ENCODE measurements around the gene UBE2QL1. TPM values are rescaled to one million over a fixed set of nuclear protein-coding genes. Genes with fewer than 3 reads are reported as not detected.

The UBE2QL1 gene
- total RNA-seq, 1 experiment from 2014 or later, result 0.50 TPM

DNA sequence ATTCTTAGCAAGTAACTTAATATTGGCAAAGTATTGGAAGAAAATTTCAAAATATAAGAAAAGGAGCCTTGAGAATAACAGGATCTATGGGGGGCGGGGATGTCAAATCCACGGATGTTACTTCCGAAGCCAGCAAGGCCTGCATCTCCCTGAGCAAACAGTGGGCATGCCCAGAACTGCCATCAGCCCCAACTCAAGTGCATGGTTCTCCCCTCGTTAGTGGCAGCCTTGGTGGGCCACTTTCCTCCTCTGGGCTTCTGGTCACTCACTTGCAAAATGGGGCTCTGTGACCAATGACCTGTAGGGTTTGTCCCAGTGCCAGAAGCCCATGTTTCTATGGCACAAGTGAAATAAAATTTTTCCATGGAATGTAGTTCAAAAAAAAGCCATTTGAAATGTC, 43.1 kb upstream of the UBE2QL1 start:
- Mint-ChIP-seq H3K27ac (no peak overlapping the region), H3K9me3 (peaks cover 9% of the 10 kb centered on the region), H3K36me3 (no peaks in the 10 kb centered on the region), H3K4me3 (no peak overlapping the region), H3K27me3 (ENCODE audit: low read depth) (no peaks in the 10 kb centered on the region; the same call in 1 of the 2 replicates), H3K4me1 (peaks cover 10% of the 10 kb centered on the region)
- POLR2A ChIA-PET, result no interaction called here
- TF ChIP-seq IRF2 (CRISPR knock-in tag; IDR thresholded peaks at IDR 0.05; ENCODE audit: borderline replicate concordance, low read depth), result no peak
- TF ChIP-seq, protein P1, sequence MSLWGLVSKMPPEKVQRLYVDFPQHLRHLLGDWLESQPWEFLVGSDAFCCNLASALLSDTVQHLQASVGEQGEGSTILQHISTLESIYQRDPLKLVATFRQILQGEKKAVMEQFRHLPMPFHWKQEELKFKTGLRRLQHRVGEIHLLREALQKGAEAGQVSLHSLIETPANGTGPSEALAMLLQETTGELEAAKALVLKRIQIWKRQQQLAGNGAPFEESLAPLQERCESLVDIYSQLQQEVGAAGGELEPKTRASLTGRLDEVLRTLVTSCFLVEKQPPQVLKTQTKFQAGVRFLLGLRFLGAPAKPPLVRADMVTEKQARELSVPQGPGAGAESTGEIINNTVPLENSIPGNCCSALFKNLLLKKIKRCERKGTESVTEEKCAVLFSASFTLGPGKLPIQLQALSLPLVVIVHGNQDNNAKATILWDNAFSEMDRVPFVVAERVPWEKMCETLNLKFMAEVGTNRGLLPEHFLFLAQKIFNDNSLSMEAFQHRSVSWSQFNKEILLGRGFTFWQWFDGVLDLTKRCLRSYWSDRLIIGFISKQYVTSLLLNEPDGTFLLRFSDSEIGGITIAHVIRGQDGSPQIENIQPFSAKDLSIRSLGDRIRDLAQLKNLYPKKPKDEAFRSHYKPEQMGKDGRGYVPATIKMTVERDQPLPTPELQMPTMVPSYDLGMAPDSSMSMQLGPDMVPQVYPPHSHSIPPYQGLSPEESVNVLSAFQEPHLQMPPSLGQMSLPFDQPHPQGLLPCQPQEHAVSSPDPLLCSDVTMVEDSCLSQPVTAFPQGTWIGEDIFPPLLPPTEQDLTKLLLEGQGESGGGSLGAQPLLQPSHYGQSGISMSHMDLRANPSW (CRISPR knock-in tag; conservative IDR thresholded peaks at IDR 0.05; ENCODE audit: low read depth), result no peak
- TF ChIP-seq, protein P2, sequence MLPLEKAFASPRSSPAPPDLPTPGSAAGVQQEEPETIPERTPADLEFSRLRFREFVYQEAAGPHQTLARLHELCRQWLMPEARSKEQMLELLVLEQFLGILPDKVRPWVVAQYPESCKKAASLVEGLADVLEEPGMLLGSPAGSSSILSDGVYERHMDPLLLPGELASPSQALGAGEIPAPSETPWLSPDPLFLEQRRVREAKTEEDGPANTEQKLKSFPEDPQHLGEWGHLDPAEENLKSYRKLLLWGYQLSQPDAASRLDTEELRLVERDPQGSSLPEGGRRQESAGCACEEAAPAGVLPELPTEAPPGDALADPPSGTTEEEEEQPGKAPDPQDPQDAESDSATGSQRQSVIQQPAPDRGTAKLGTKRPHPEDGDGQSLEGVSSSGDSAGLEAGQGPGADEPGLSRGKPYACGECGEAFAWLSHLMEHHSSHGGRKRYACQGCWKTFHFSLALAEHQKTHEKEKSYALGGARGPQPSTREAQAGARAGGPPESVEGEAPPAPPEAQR (CRISPR knock-in tag; IDR thresholded peaks at IDR 0.05), result no peak
- TF ChIP-seq KAT7 (CRISPR knock-in tag; IDR thresholded peaks at IDR 0.05; ENCODE audit: borderline replicate concordance), result no peak
- no peak for TF ChIP-seq CREB1 (CRISPR knock-in tag; IDR thresholded peaks at IDR 0.05)
- no peak for TF ChIP-seq OVOL2 (CRISPR knock-in tag; IDR thresholded peaks at IDR 0.05; ENCODE audit: borderline replicate concordance)
- TF ChIP-seq, protein P3, sequence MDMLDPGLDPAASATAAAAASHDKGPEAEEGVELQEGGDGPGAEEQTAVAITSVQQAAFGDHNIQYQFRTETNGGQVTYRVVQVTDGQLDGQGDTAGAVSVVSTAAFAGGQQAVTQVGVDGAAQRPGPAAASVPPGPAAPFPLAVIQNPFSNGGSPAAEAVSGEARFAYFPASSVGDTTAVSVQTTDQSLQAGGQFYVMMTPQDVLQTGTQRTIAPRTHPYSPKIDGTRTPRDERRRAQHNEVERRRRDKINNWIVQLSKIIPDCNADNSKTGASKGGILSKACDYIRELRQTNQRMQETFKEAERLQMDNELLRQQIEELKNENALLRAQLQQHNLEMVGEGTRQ (CRISPR knock-in tag; IDR thresholded peaks at IDR 0.05), result no peak
- TF ChIP-seq, protein P4, sequence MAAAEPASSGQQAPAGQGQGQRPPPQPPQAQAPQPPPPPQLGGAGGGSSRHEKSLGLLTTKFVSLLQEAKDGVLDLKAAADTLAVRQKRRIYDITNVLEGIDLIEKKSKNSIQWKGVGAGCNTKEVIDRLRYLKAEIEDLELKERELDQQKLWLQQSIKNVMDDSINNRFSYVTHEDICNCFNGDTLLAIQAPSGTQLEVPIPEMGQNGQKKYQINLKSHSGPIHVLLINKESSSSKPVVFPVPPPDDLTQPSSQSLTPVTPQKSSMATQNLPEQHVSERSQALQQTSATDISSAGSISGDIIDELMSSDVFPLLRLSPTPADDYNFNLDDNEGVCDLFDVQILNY (CRISPR knock-in tag; IDR thresholded peaks at IDR 0.05), result no peak
- no peak for TF ChIP-seq GABPB1 (CRISPR knock-in tag; IDR thresholded peaks at IDR 0.05)
- TF ChIP-seq ZNF423 (CRISPR knock-in tag; IDR thresholded peaks at IDR 0.05), result no peak
- TF ChIP-seq, protein P5, sequence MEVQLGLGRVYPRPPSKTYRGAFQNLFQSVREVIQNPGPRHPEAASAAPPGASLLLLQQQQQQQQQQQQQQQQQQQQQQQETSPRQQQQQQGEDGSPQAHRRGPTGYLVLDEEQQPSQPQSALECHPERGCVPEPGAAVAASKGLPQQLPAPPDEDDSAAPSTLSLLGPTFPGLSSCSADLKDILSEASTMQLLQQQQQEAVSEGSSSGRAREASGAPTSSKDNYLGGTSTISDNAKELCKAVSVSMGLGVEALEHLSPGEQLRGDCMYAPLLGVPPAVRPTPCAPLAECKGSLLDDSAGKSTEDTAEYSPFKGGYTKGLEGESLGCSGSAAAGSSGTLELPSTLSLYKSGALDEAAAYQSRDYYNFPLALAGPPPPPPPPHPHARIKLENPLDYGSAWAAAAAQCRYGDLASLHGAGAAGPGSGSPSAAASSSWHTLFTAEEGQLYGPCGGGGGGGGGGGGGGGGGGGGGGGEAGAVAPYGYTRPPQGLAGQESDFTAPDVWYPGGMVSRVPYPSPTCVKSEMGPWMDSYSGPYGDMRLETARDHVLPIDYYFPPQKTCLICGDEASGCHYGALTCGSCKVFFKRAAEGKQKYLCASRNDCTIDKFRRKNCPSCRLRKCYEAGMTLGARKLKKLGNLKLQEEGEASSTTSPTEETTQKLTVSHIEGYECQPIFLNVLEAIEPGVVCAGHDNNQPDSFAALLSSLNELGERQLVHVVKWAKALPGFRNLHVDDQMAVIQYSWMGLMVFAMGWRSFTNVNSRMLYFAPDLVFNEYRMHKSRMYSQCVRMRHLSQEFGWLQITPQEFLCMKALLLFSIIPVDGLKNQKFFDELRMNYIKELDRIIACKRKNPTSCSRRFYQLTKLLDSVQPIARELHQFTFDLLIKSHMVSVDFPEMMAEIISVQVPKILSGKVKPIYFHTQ (CRISPR knock-in tag; IDR thresholded peaks at IDR 0.05), result no peak
- TF ChIP-seq, protein P6, sequence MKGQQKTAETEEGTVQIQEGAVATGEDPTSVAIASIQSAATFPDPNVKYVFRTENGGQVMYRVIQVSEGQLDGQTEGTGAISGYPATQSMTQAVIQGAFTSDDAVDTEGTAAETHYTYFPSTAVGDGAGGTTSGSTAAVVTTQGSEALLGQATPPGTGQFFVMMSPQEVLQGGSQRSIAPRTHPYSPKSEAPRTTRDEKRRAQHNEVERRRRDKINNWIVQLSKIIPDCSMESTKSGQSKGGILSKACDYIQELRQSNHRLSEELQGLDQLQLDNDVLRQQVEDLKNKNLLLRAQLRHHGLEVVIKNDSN (CRISPR knock-in tag; IDR thresholded peaks at IDR 0.05), result no peak
- TF ChIP-seq, protein P7, sequence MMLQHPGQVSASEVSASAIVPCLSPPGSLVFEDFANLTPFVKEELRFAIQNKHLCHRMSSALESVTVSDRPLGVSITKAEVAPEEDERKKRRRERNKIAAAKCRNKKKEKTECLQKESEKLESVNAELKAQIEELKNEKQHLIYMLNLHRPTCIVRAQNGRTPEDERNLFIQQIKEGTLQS (CRISPR knock-in tag; conservative IDR thresholded peaks at IDR 0.05), result no peak
- TF ChIP-seq ZNF416 (CRISPR knock-in tag; IDR thresholded peaks at IDR 0.05), result no peak
- no peak for TF ChIP-seq SMAD4 (CRISPR knock-in tag; IDR thresholded peaks at IDR 0.05)
- TF ChIP-seq, protein P8, sequence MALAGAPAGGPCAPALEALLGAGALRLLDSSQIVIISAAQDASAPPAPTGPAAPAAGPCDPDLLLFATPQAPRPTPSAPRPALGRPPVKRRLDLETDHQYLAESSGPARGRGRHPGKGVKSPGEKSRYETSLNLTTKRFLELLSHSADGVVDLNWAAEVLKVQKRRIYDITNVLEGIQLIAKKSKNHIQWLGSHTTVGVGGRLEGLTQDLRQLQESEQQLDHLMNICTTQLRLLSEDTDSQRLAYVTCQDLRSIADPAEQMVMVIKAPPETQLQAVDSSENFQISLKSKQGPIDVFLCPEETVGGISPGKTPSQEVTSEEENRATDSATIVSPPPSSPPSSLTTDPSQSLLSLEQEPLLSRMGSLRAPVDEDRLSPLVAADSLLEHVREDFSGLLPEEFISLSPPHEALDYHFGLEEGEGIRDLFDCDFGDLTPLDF (CRISPR knock-in tag; IDR thresholded peaks at IDR 0.05), result no peak
- TF ChIP-seq, protein P9, sequence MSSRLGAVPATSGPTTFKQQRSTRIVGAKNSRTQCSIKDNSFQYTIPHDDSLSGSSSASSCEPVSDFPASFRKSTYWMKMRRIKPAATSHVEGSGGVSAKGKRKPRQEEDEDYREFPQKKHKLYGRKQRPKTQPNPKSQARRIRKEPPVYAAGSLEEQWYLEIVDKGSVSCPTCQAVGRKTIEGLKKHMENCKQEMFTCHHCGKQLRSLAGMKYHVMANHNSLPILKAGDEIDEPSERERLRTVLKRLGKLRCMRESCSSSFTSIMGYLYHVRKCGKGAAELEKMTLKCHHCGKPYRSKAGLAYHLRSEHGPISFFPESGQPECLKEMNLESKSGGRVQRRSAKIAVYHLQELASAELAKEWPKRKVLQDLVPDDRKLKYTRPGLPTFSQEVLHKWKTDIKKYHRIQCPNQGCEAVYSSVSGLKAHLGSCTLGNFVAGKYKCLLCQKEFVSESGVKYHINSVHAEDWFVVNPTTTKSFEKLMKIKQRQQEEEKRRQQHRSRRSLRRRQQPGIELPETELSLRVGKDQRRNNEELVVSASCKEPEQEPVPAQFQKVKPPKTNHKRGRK (CRISPR knock-in tag; IDR thresholded peaks at IDR 0.05; ENCODE audit: borderline replicate concordance), result no peak
- TF ChIP-seq, protein P10, sequence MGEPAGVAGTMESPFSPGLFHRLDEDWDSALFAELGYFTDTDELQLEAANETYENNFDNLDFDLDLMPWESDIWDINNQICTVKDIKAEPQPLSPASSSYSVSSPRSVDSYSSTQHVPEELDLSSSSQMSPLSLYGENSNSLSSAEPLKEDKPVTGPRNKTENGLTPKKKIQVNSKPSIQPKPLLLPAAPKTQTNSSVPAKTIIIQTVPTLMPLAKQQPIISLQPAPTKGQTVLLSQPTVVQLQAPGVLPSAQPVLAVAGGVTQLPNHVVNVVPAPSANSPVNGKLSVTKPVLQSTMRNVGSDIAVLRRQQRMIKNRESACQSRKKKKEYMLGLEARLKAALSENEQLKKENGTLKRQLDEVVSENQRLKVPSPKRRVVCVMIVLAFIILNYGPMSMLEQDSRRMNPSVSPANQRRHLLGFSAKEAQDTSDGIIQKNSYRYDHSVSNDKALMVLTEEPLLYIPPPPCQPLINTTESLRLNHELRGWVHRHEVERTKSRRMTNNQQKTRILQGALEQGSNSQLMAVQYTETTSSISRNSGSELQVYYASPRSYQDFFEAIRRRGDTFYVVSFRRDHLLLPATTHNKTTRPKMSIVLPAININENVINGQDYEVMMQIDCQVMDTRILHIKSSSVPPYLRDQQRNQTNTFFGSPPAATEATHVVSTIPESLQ (CRISPR knock-in tag; IDR thresholded peaks at IDR 0.05), result no peak
- no peak for TF ChIP-seq FOXP1 (CRISPR knock-in tag; IDR thresholded peaks at IDR 0.05; ENCODE audit: borderline replicate concordance)
- CTCF ChIA-PET, result no interaction called here
- no peak for ATAC-seq
- no peak for DNase-seq (ENCODE audit: low spot score)

Measured in WTC11 (cell line).